ENCODE results near the gene ZNF276. TPM values are rescaled to one million over a fixed set of nuclear protein-coding genes. Genes with fewer than 3 reads are reported as not detected.

The ZNF276 gene
- total RNA-seq, 1 experiment from 2014 or later = 32.7 TPM

DNA sequence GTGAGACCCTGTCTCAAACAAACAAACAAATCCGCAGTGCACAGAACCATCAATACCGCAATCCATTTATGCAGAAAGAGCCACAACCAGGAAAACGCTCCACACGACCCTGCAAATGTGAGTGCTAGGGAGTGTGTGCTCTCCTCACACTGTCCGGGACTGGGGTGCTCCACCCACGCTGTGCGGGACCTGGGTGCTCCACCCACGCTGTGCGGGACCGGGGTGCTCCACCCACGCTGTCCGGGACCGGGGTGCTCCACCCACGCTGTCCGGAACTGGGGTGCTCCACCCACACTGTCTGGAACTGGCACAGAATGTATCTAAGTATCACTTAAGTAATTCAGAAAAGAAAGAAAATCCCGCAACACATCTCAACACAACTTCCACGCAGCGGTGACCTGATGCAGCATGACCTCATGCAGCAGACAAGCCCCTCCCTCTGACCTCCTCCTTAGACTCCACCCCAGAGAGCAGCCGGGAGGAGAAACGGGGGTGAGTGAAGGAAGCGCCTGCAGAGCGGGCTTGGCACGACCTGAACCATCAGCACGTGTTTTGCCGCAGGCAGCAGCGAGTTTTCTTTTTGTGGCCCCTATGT lies 38.5 kb downstream of the ZNF276 start:
- ChIA-PET CTCF (interaction anchor here (1.0 kb wide), 1 partner anchor 36 kb away, joined by 3 read pairs; no protein-coding TSS in a partner anchor), POLR2A (no interaction called here)
- Mint-ChIP-seq H3K9me3 (ENCODE audit: unreplicated experiment) (no peaks in the 10 kb centered on the region), H3K27me3 (ENCODE audit: insufficient read depth, unreplicated experiment) (no peaks in the 10 kb centered on the region), H3K36me3 (ENCODE audit: insufficient read depth, unreplicated experiment) (peaks cover 53% of the 10 kb centered on the region), H3K4me1 (ENCODE audit: insufficient read depth, unreplicated experiment) (no peaks in the 10 kb centered on the region), H3K27ac (ENCODE audit: low read depth, unreplicated experiment) (no peak overlapping the region), H3K4me3 (ENCODE audit: unreplicated experiment) (no peak overlapping the region)
- TF ChIP-seq, protein P1, sequence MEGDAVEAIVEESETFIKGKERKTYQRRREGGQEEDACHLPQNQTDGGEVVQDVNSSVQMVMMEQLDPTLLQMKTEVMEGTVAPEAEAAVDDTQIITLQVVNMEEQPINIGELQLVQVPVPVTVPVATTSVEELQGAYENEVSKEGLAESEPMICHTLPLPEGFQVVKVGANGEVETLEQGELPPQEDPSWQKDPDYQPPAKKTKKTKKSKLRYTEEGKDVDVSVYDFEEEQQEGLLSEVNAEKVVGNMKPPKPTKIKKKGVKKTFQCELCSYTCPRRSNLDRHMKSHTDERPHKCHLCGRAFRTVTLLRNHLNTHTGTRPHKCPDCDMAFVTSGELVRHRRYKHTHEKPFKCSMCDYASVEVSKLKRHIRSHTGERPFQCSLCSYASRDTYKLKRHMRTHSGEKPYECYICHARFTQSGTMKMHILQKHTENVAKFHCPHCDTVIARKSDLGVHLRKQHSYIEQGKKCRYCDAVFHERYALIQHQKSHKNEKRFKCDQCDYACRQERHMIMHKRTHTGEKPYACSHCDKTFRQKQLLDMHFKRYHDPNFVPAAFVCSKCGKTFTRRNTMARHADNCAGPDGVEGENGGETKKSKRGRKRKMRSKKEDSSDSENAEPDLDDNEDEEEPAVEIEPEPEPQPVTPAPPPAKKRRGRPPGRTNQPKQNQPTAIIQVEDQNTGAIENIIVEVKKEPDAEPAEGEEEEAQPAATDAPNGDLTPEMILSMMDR (IDR thresholded peaks at IDR 0.05; ENCODE audit: unreplicated experiment) = no peak
- no peak for DNase-seq (ENCODE audit: unreplicated experiment)
- no TSS peak for BruUV-seq (replicated peaks)
- intact Hi-C loops (cut with micrococcal nuclease) = no loop called here

GRCh38 chr16:89761304-89761922 lies 40.1 kb downstream of the ZNF276 start:
- CTCF ChIA-PET = interaction anchor here (0.6 to 1.3 kb wide), 4 partner anchors 32 to 99 kb away, joined by 3 to 4 read pairs (median 3); no protein-coding TSS in a partner anchor
- Mint-ChIP-seq H3K27ac (ENCODE audit: low read depth, unreplicated experiment) (no peak overlapping the region), H3K27me3 (ENCODE audit: insufficient read depth, unreplicated experiment) (no peaks in the 10 kb centered on the region), H3K36me3 (ENCODE audit: insufficient read depth, unreplicated experiment) (peaks cover 45% of the 10 kb centered on the region), H3K4me3 (ENCODE audit: unreplicated experiment) (no peak overlapping the region), H3K4me1 (ENCODE audit: insufficient read depth, unreplicated experiment) (no peaks in the 10 kb centered on the region), H3K9me3 (ENCODE audit: unreplicated experiment) (no peaks in the 10 kb centered on the region)
- no TSS peak for BruUV-seq (replicated peaks)
- POLR2A ChIA-PET = no interaction called here
- TF ChIP-seq, protein P1 (IDR thresholded peaks at IDR 0.05; ENCODE audit: unreplicated experiment) = no peak
- DNase-seq (ENCODE audit: unreplicated experiment) = no peak
- intact Hi-C loops (cut with micrococcal nuclease) = no loop called here

GRCh38 chr16:89764711-89765201 lies 43.4 kb downstream of the ZNF276 start:
- ChIA-PET POLR2A (no interaction called here), CTCF (no interaction called here)
- H3K4me3 Mint-ChIP-seq (ENCODE audit: unreplicated experiment) = no peak overlapping the region
- intact Hi-C loops (cut with micrococcal nuclease) = no loop called here
- no peak for DNase-seq (ENCODE audit: unreplicated experiment)
- H3K36me3 Mint-ChIP-seq (ENCODE audit: insufficient read depth, unreplicated experiment) = peaks cover 54% of the 10 kb centered on the region
- H3K4me1 Mint-ChIP-seq (ENCODE audit: insufficient read depth, unreplicated experiment) = no peaks in the 10 kb centered on the region
- no peaks in the 10 kb centered on the region for H3K9me3 Mint-ChIP-seq (ENCODE audit: unreplicated experiment)
- BruUV-seq (replicated peaks) = no TSS peak
- H3K27me3 Mint-ChIP-seq (ENCODE audit: insufficient read depth, unreplicated experiment) = no peaks in the 10 kb centered on the region
- H3K27ac Mint-ChIP-seq (ENCODE audit: low read depth, unreplicated experiment) = no peak overlapping the region
- TF ChIP-seq, protein P1 (IDR thresholded peaks at IDR 0.05; ENCODE audit: unreplicated experiment) = no peak

- intact Hi-C loops (cut with micrococcal nuclease) = no loop called here
- H3K36me3 Mint-ChIP-seq (ENCODE audit: insufficient read depth, unreplicated experiment) = peaks cover 54% of the 10 kb centered on the region
- POLR2A ChIA-PET = no interaction called here
Observed at GRCh38 chr16:89765292-89765830, 44.0 kb downstream of the ZNF276 start.

More at GRCh38 chr16:89765292-89765830, 44.0 kb downstream of the ZNF276 start:
- Mint-ChIP-seq H3K9me3 (ENCODE audit: unreplicated experiment) (no peaks in the 10 kb centered on the region), H3K27me3 (ENCODE audit: insufficient read depth, unreplicated experiment) (no peaks in the 10 kb centered on the region), H3K4me1 (ENCODE audit: insufficient read depth, unreplicated experiment) (no peaks in the 10 kb centered on the region), H3K4me3 (ENCODE audit: unreplicated experiment) (no peak overlapping the region), H3K27ac (ENCODE audit: low read depth, unreplicated experiment) (no peak overlapping the region)
- CTCF ChIA-PET = interaction anchor here (0.9 kb wide), 1 partner anchor 24 kb away, joined by 3 read pairs; no protein-coding TSS in a partner anchor
- DNase-seq (ENCODE audit: unreplicated experiment) = no peak
- BruUV-seq (replicated peaks) = no TSS peak
- TF ChIP-seq, protein P1 (IDR thresholded peaks at IDR 0.05; ENCODE audit: unreplicated experiment) = no peak

Data from MCF 10A (cell line).